WTC11 (cell line): ENCODE data around the gene ENDOV. TPM values are rescaled to one million over a fixed set of nuclear protein-coding genes. Genes with fewer than 3 reads are reported as not detected.

Source experiments
- ATAC-seq: fragments of 200-7000 bp; cut with Tn5 transposase; 2 replicates; pipeline ENCODE4 v1.10.0; 2021; ENCODE audit warnings: mild to moderate bottlenecking, moderate library complexity
- CTCF ChIA-PET: fragments of 300-600 bp; sonication (Branson Sonifier 250); formaldehyde crosslinking; loops from one replicate; lab custom pipeline; 2021; ENCODE audit warnings: antibody characterized with exemption; lab: Charles Lee
- POLR2A ChIA-PET: fragments of 350-600 bp; sonication (Branson Sonifier 250); formaldehyde crosslinking; loops from one replicate; lab custom pipeline; 2021; ENCODE audit warnings: antibody characterized with exemption; lab: Charles Lee
- DNase-seq: peaks from one replicate; pipeline ENCODE4 v3.0.0; 2021; ENCODE audit warnings: low spot score
- H3K27ac Mint-ChIP-seq: 2 replicates; pipeline ENCODE4 v1.8.0; 2021; ENCODE audit warnings: mixed read lengths
- H3K27me3 Mint-ChIP-seq: 2 replicates; pipeline ENCODE4 v1.8.0; 2021; ENCODE audit warnings: low read depth, mild to moderate bottlenecking, moderate library complexity, mixed read lengths
- H3K36me3 Mint-ChIP-seq: 2 replicates; pipeline ENCODE4 v1.8.0; 2021; ENCODE audit warnings: mixed read lengths
- H3K4me1 Mint-ChIP-seq: 2 replicates; pipeline ENCODE4 v1.8.0; 2022; ENCODE audit warnings: mixed read lengths
- H3K4me3 Mint-ChIP-seq: 2 replicates; pipeline ENCODE4 v1.8.0; 2021; ENCODE audit warnings: mild to moderate bottlenecking, moderate library complexity, mixed read lengths
- H3K9me3 Mint-ChIP-seq: 2 replicates; pipeline ENCODE4 v1.8.0; 2021; ENCODE audit warnings: mixed read lengths
- CREM ChIP-seq: sonication (generic); formaldehyde crosslinking; IDR thresholded peaks from 2 replicates; pipeline ENCODE4 v1.8.1; 2022; ENCODE audit warnings: mild to moderate bottlenecking, missing genetic modification reagents, moderate library complexity
- E2F4 ChIP-seq: sonication (generic); formaldehyde crosslinking; IDR thresholded peaks from 2 replicates; pipeline ENCODE4 v1.8.1; 2022; ENCODE audit warnings: low read depth, mild to moderate bottlenecking, moderate library complexity, missing genetic modification reagents, borderline replicate concordance
- E2F5 ChIP-seq: sonication (generic); formaldehyde crosslinking; IDR thresholded peaks from 2 replicates; pipeline ENCODE4 v1.8.1; 2022; ENCODE audit warnings: mild to moderate bottlenecking, moderate library complexity, missing genetic modification reagents
- MAX ChIP-seq: sonication (generic); formaldehyde crosslinking; IDR thresholded peaks from 2 replicates; pipeline ENCODE4 v1.8.0; 2022; ENCODE audit warnings: mild to moderate bottlenecking, missing genetic modification reagents
- MLX ChIP-seq: sonication (generic); formaldehyde crosslinking; IDR thresholded peaks from 2 replicates; pipeline ENCODE4 v1.8.1; 2023; ENCODE audit warnings: mild to moderate bottlenecking, missing genetic modification reagents, moderate library complexity
- MYBL2 ChIP-seq: sonication (generic); formaldehyde crosslinking; IDR thresholded peaks from 2 replicates; pipeline ENCODE4 v1.8.1; 2023; ENCODE audit warnings: mild to moderate bottlenecking, moderate library complexity, missing genetic modification reagents
- PREB ChIP-seq: sonication (generic); formaldehyde crosslinking; IDR thresholded peaks from 2 replicates; pipeline ENCODE4 v1.8.1; 2022; ENCODE audit warnings: mild to moderate bottlenecking, missing genetic modification reagents, moderate library complexity, borderline replicate concordance
- STAT6 ChIP-seq: sonication (generic); formaldehyde crosslinking; conservative IDR thresholded peaks from 2 replicates; pipeline ENCODE4 v1.8.1; 2023; ENCODE audit warnings: mild to moderate bottlenecking, low read depth, missing genetic modification reagents, moderate library complexity
- TEAD4 ChIP-seq: sonication (generic); formaldehyde crosslinking; IDR thresholded peaks from 2 replicates; pipeline ENCODE4 v1.8.0; 2022; ENCODE audit warnings: mild to moderate bottlenecking, missing genetic modification reagents
- ZNF281 ChIP-seq: sonication (generic); formaldehyde crosslinking; IDR thresholded peaks from 2 replicates; pipeline ENCODE4 v1.8.0; 2023; ENCODE audit warnings: mild to moderate bottlenecking, missing genetic modification reagents
- ZNF512 ChIP-seq: sonication (generic); formaldehyde crosslinking; IDR thresholded peaks from 2 replicates; pipeline ENCODE4 v1.8.1; 2022; ENCODE audit warnings: missing genetic modification reagents, borderline replicate concordance
- ZNF532 ChIP-seq: fragments of 250-450 bp; sonication (Bioruptor Pico); IDR thresholded peaks from 2 replicates; pipeline ENCODE4 v1.9.0; 2021; ENCODE audit warnings: mild to moderate bottlenecking, borderline replicate concordance
- total RNA-seq: library from RNA; stranded (reverse); gene quantifications from 3 replicates; pipeline ENCODE4 v1.2.3, GENCODE V29; 2021

ENDOV gene
- total RNA-seq, 1 experiment from 2014 or later = 25.2 TPM

GRCh38 chr17:80464486-80464885, 49.5 kb downstream of the ENDOV start:
- Mint-ChIP-seq H3K4me1 (no peaks in the 10 kb centered on the region), H3K9me3 (no peaks in the 10 kb centered on the region), H3K27me3 (peaks cover 22% of the 10 kb centered on the region), H3K36me3 (no peaks in the 10 kb centered on the region), H3K27ac (no peak overlapping the region), H3K4me3 (no peak overlapping the region)
- TF ChIP-seq CREM (no peak), MYBL2 (CRISPR knock-in tag) (no peak), ZNF532 (no peak), ZNF512 (no peak), MLX (no peak), PREB (CRISPR knock-in tag) (no peak), E2F5 (no peak), ZNF281 (no peak), STAT6 (no peak), TEAD4 (no peak), E2F4 (no peak), MAX (CRISPR knock-in tag) (no peak)
- ATAC-seq (no peak), DNase-seq (no peak)
- ChIA-PET CTCF (interaction anchor here (0.6 to 1.9 kb wide), 6 partner anchors 10 to 102 kb away, joined by 3 to 8 read pairs (median 3); no protein-coding TSS in a partner anchor), POLR2A (interaction anchor here (0.9 kb wide), 1 partner anchor 10 kb away, joined by 4 read pairs; no protein-coding TSS in a partner anchor)
